Progenitor cell of endocrine pancreas (in vitro differentiated cells): ENCODE results near the gene SNX20. TPM values are rescaled to one million over a fixed set of nuclear protein-coding genes. Genes with fewer than 3 reads are reported as not detected.

Experiments used
- DNase-seq: peaks from one replicate; pipeline ENCODE4 v3.0.0; 2021; ENCODE audit warnings: low spot score; ENCODE audit not compliant: unreplicated experiment
- H3K27ac Mint-ChIP-seq: 2 replicates; pipeline ENCODE4 v1.8.0; 2021; ENCODE audit warnings: mild to moderate bottlenecking, moderate library complexity, mixed read lengths
- H3K27me3 Mint-ChIP-seq: 2 replicates; pipeline ENCODE4 v1.8.0; 2021; ENCODE audit warnings: mixed read lengths
- H3K36me3 Mint-ChIP-seq: 2 replicates; pipeline ENCODE4 v1.8.0; 2022; ENCODE audit warnings: mixed read lengths; ENCODE audit not compliant: insufficient read depth
- H3K4me1 Mint-ChIP-seq: 2 replicates; pipeline ENCODE4 v1.8.0; 2021; ENCODE audit warnings: low read depth, mixed read lengths
- H3K4me3 Mint-ChIP-seq: 2 replicates; pipeline ENCODE4 v1.8.0; 2021; ENCODE audit warnings: low read depth, mild to moderate bottlenecking, moderate library complexity, mixed read lengths
- H3K9me3 Mint-ChIP-seq: 2 replicates; pipeline ENCODE4 v1.8.0; 2021; ENCODE audit warnings: low read depth, mixed read lengths
- total RNA-seq: library from RNA; stranded (reverse); gene quantifications from 2 replicates; pipeline ENCODE4 v1.2.1, GENCODE V29; 2021
- TF ChIP-seq, protein P1 (sequence below): fragments of 200-600 bp; sonication (generic); IDR thresholded peaks from one replicate; pipeline ENCODE4 v1.5.0; 2021; ENCODE audit warnings: antibody characterized with exemption, mild to moderate bottlenecking; ENCODE audit not compliant: unreplicated experiment

SNX20 gene
- total RNA-seq, 1 donor from 2014 or later = not detected

DNA sequence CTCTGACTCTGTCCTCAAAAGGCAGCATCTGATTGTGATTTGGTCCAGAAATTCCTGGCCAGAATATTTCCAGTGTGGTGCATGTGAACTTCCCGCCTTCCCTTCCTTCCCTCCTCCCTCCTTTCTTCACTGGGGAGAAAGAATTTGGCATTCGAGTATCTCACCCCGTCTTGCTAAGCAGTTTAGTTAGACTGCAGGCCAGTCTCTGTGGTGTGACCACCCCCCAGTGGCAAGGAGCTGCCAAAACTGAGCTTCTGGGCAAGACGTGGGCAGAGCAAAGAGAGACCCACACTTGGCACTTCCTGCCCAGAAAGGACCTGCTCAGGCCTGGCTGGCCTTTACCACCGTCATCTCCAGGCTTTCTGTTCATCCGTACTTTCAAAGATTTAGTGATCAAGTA lies 36.4 kb downstream of the SNX20 start:
- Mint-ChIP-seq H3K27me3 (peaks cover 22% of the 10 kb centered on the region), H3K4me3 (no peak overlapping the region), H3K27ac (no peak overlapping the region), H3K9me3 (no peaks in the 10 kb centered on the region), H3K4me1 (no peaks in the 10 kb centered on the region), H3K36me3 (no peaks in the 10 kb centered on the region)
- no peak for DNase-seq
- TF ChIP-seq, protein P1, sequence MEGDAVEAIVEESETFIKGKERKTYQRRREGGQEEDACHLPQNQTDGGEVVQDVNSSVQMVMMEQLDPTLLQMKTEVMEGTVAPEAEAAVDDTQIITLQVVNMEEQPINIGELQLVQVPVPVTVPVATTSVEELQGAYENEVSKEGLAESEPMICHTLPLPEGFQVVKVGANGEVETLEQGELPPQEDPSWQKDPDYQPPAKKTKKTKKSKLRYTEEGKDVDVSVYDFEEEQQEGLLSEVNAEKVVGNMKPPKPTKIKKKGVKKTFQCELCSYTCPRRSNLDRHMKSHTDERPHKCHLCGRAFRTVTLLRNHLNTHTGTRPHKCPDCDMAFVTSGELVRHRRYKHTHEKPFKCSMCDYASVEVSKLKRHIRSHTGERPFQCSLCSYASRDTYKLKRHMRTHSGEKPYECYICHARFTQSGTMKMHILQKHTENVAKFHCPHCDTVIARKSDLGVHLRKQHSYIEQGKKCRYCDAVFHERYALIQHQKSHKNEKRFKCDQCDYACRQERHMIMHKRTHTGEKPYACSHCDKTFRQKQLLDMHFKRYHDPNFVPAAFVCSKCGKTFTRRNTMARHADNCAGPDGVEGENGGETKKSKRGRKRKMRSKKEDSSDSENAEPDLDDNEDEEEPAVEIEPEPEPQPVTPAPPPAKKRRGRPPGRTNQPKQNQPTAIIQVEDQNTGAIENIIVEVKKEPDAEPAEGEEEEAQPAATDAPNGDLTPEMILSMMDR = no peak

GRCh38 chr16:50644245-50644644 lies 36.9 kb downstream of the SNX20 start:
- no peak overlapping the region for H3K27ac Mint-ChIP-seq
- no peak overlapping the region for H3K4me3 Mint-ChIP-seq
- TF ChIP-seq, protein P1 = no peak
- peaks cover 22% of the 10 kb centered on the region for H3K27me3 Mint-ChIP-seq
- no peak for DNase-seq
- H3K36me3 Mint-ChIP-seq = no peaks in the 10 kb centered on the region
- H3K9me3 Mint-ChIP-seq = no peaks in the 10 kb centered on the region
- no peaks in the 10 kb centered on the region for H3K4me1 Mint-ChIP-seq

DNA sequence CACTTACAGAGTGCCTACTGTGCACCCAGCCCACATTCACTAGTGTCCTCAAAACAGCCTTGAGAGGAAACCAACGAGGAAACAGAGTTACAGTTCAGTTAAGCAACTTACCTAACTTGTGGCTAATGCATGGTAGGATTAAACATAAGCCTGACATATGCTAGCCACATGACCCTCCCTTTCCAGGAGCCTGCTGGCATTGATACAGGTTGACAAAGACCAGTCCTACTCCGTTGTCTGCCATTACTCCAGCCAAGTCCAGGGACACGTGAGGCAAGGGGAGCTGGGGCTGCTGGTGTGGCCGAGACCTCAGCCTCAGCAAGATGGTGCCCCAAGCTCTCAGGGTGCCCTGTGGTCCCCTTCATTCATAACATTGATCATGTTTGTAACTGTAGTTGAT lies 37.9 kb downstream of the SNX20 start:
- no peaks in the 10 kb centered on the region for H3K4me1 Mint-ChIP-seq
- TF ChIP-seq, protein P1 = no peak
- H3K27ac Mint-ChIP-seq = no peak overlapping the region
- no peak for DNase-seq
- H3K4me3 Mint-ChIP-seq = no peak overlapping the region
- H3K27me3 Mint-ChIP-seq = peaks cover 21% of the 10 kb centered on the region
- H3K9me3 Mint-ChIP-seq = no peaks in the 10 kb centered on the region
- no peaks in the 10 kb centered on the region for H3K36me3 Mint-ChIP-seq

DNA sequence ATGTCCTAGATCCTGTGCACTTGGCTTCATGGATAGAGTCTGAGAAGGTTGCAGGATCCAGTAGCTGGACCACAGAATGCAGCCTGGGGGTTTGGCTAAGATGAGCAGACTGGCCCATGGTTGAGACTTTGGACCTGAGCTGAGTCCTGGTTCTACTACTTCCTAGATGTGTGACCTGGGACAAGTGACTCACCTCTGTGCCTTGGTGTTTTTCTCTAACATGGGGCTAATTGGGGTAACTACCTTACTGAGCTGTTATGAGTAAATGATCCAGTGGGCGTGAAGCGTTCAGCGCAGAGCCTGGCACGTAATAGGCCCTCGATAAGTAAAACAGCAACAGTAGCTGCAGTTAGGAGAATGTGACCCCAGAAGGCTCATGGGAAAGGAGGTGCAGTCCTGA lies 38.8 kb downstream of the SNX20 start:
- Mint-ChIP-seq H3K4me1 (no peaks in the 10 kb centered on the region), H3K36me3 (no peaks in the 10 kb centered on the region), H3K27me3 (peaks cover 17% of the 10 kb centered on the region), H3K4me3 (no peak overlapping the region), H3K9me3 (no peaks in the 10 kb centered on the region), H3K27ac (no peak overlapping the region)
- TF ChIP-seq, protein P1 = no peak
- DNase-seq = no peak

DNA sequence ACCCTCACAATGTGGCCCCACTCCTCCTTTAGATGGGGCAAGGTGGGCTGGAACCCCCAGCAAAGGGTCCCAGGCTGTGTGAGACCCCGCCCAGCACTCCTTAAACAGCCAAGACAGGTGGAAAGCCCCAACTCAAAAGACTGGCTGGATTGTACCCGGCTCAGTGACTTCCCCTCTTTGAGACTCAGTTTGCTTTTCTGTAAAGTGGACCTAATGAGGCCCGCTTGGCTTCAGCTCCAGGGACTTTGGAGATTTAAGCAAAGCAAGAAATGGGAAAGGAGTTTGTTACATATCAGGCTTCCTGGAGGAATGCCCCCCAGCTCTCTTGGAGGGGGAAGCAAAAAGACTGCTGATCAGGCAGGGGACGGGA lies 39.3 kb downstream of the SNX20 start:
- no peak overlapping the region for H3K27ac Mint-ChIP-seq
- peaks cover 14% of the 10 kb centered on the region for H3K27me3 Mint-ChIP-seq
- H3K4me3 Mint-ChIP-seq = no peak overlapping the region
- no peak for DNase-seq
- no peaks in the 10 kb centered on the region for H3K9me3 Mint-ChIP-seq
- H3K36me3 Mint-ChIP-seq = no peaks in the 10 kb centered on the region
- H3K4me1 Mint-ChIP-seq = no peaks in the 10 kb centered on the region
- TF ChIP-seq, protein P1 = no peak
